HCT116 (cell line): ENCODE results near the gene TOP3B. TPM values are rescaled to one million over a fixed set of nuclear protein-coding genes. Genes with fewer than 3 reads are reported as not detected.

ENCODE experiments used
- ATAC-seq: fragments of 200-7000 bp; cut with Tn5 transposase; 2 replicates; pipeline ENCODE4 v1.9.1; 2020; ENCODE audit warnings: mild to moderate bottlenecking, moderate library complexity
- BruUV-seq: library from RNA; stranded (reverse); fragments of 400-500 nt; replicated peaks from 2 replicates; lab custom pipeline; 2021; lab: Mats Ljungman, UMichigan
- CTCF ChIA-PET: fragments of 300-600 bp; sonication (Branson Sonifier 250); formaldehyde crosslinking; loops from one replicate; lab custom pipeline; 2021; ENCODE audit warnings: antibody characterized with exemption; lab: Charles Lee
- POLR2A ChIA-PET: fragments of 300-600, 350-600 bp; sonication (Branson Sonifier 250); formaldehyde crosslinking; loops from one replicate; lab custom pipeline; 2021; ENCODE audit warnings: antibody characterized with exemption; lab: Charles Lee
- RAD21 ChIA-PET, 2 experiments: fragments of 300-600 bp; sonication (Branson Sonifier 250); formaldehyde crosslinking; loops; one replicate each; lab custom pipeline; 2023; ENCODE audit warnings: low total read pairs in 2 of 2; ENCODE audit not compliant: uncharacterized antibody in 2 of 2, unreplicated experiment in 2 of 2, low non-redundant PET in 1 of 2; lab: Charles Lee
- DNase-seq: peaks from one replicate; pipeline ENCODE4 v3.0.0-alpha.2; 2010; ENCODE audit warnings: low read depth, low spot score
- H2AFZ ChIP-seq: fragments of 200-600 bp; shearing (Covaris generic), sonication (generic); 2 replicates; pipeline ENCODE4 v1.6.1; 2017; ENCODE audit warnings: low read depth, mixed run types, mixed read lengths, antibody characterized with exemption, low read length; ENCODE audit not compliant: poor library complexity, severe bottlenecking
- H3K27ac ChIP-seq: 2 replicates; pipeline ENCODE4 v1.5.1; 2012; ENCODE audit warnings: low read depth, low read length
- H3K27me3 ChIP-seq: fragments of 200-600 bp; sonication (generic); 2 replicates; pipeline ENCODE4 v1.6.1; 2016; ENCODE audit warnings: mixed run types, low read length, mixed read lengths; ENCODE audit not compliant: insufficient read depth
- H3K36me3 ChIP-seq, 2 experiments: fragments of 200-500 bp in 1 of 2; fragments of 200-600 bp in 1 of 2; sonication (Bioruptor generic) in 1 of 2; sonication (generic) in 1 of 2; 2 replicates each; pipeline versions ENCODE4 v1.5.1 to v1.6.1; 2014 to 2016; ENCODE audit warnings: low read length in 2 of 2, inconsistent platforms in 1 of 2, mixed read lengths in 1 of 2, mixed run types in 1 of 2; ENCODE audit not compliant: insufficient read depth in 2 of 2, control insufficient read depth in 1 of 2
- H3K4me1 ChIP-seq, 2 experiments: fragments of 200-600 bp in 1 of 2; sonication (generic) in 1 of 2; 2 replicates each; pipeline versions ENCODE4 v1.5.1 to v1.6.1; 2012 to 2017; ENCODE audit warnings: low read length in 2 of 2, inconsistent platforms in 1 of 2, mild to moderate bottlenecking in 1 of 2, mixed read lengths in 1 of 2, mixed run types in 1 of 2, moderate library complexity in 1 of 2; ENCODE audit not compliant: insufficient read depth in 2 of 2, control insufficient read depth in 1 of 2
- H3K4me2 ChIP-seq: fragments of 200-600 bp; sonication (generic); 2 replicates; pipeline ENCODE4 v1.6.1; 2017; ENCODE audit warnings: mixed run types, low read length, mixed read lengths
- H3K4me3 ChIP-seq, 2 experiments: fragments of 200-600 bp in 1 of 2; sonication (generic) in 1 of 2; replicated peaks in 1 of 2; 2 replicates each; pipeline ENCODE4 v1.5.1; 2011 to 2016; ENCODE audit warnings: low read length in 2 of 2, control low read depth in 1 of 2, low read depth in 1 of 2, mild to moderate bottlenecking in 1 of 2, mixed read lengths in 1 of 2, mixed run types in 1 of 2
- H3K79me2 ChIP-seq: fragments of 200-600 bp; sonication (generic); 2 replicates; pipeline ENCODE4 v1.6.1; 2017; ENCODE audit warnings: mild to moderate bottlenecking, mixed run types, low read length, moderate library complexity, mixed read lengths; ENCODE audit not compliant: insufficient read depth
- H3K9ac ChIP-seq: fragments of 200-600 bp; sonication (generic); 2 replicates; pipeline ENCODE4 v1.6.1; 2016; ENCODE audit warnings: low read length, mixed read lengths
- H3K9me2 ChIP-seq: fragments of 200-600 bp; sonication (generic), shearing (Covaris generic); 2 replicates; pipeline ENCODE4 v1.6.1; 2017; ENCODE audit warnings: mixed run types, mild to moderate bottlenecking, moderate library complexity; ENCODE audit not compliant: insufficient read depth
- H3K9me3 ChIP-seq, 2 experiments: fragments of 200-500 bp in 1 of 2; fragments of 200-600 bp in 1 of 2; sonication (Bioruptor generic) in 1 of 2; sonication (generic) in 1 of 2; 2 replicates each; pipeline ENCODE4 v1.6.1; 2014 to 2017; ENCODE audit warnings: low read length in 2 of 2, mixed read lengths in 2 of 2, inconsistent platforms in 1 of 2, low read depth in 1 of 2, mild to moderate bottlenecking in 1 of 2, mixed run types in 1 of 2, moderate library complexity in 1 of 2; ENCODE audit not compliant: control insufficient read depth in 1 of 2, insufficient read depth in 1 of 2
- H4K20me1 ChIP-seq: fragments of 200-600 bp; sonication (generic), shearing (Covaris generic); 2 replicates; pipeline ENCODE4 v1.6.1; 2017; ENCODE audit warnings: mixed run types, mild to moderate bottlenecking, moderate library complexity; ENCODE audit not compliant: insufficient read depth
- CBX3 ChIP-seq: IDR thresholded peaks from 2 replicates; pipeline ENCODE4 v1.6.1; 2012; ENCODE audit warnings: low read depth
- CEBPB ChIP-seq: IDR thresholded peaks from 2 replicates; pipeline ENCODE4 v1.6.1; 2012; ENCODE audit warnings: low read depth
- EGR1 ChIP-seq: IDR thresholded peaks from 2 replicates; pipeline ENCODE4 v1.6.1; 2012; ENCODE audit warnings: low read depth
- EZH2 ChIP-seq: fragments of 200-600 bp; sonication (generic); IDR thresholded peaks from 2 replicates; pipeline ENCODE4 v1.6.1; 2017; ENCODE audit warnings: antibody characterized with exemption, mixed run types
- FOSL1 ChIP-seq: IDR thresholded peaks from 2 replicates; pipeline ENCODE4 v1.6.1; 2012; ENCODE audit warnings: low read depth
- JUND ChIP-seq: IDR thresholded peaks from 2 replicates; pipeline ENCODE4 v1.6.1; 2012
- POLR2A ChIP-seq: IDR thresholded peaks from 2 replicates; pipeline ENCODE4 v1.7.0; 2011; ENCODE audit warnings: borderline replicate concordance; ENCODE audit not compliant: insufficient read depth, insufficient read length; ENCODE audit errors: extremely low read depth
- RAD21 ChIP-seq: IDR thresholded peaks from 2 replicates; pipeline ENCODE4 v1.6.1; 2012; ENCODE audit warnings: low read depth, mild to moderate bottlenecking
- SIN3A ChIP-seq: IDR thresholded peaks from 2 replicates; pipeline ENCODE4 v1.6.1; 2012; ENCODE audit warnings: low read depth
- SRF ChIP-seq: IDR thresholded peaks from 2 replicates; pipeline ENCODE4 v1.6.1; 2012; ENCODE audit warnings: low read depth
- YY1 ChIP-seq: IDR thresholded peaks from 2 replicates; pipeline ENCODE4 v1.6.1; 2011; ENCODE audit warnings: low read length, low read depth, moderate library complexity, mild to moderate bottlenecking; ENCODE audit not compliant: insufficient replicate concordance; ENCODE audit errors: extremely low read depth
- ZNF274 ChIP-seq: fragments of 200-500 bp; sonication (Bioruptor generic); IDR thresholded peaks from 2 replicates; pipeline ENCODE4 v1.6.1; 2014; ENCODE audit warnings: mild to moderate bottlenecking, low read depth, low read length, inconsistent platforms
- intact Hi-C: fragments of 100-400 bp; cut with micrococcal nuclease; formaldehyde crosslinking; loops from 2 replicates; pipeline ENCODE4 v1.10.0; 2022
- total RNA-seq: library from RNA; stranded (reverse); gene quantifications from one replicate; pipeline ENCODE4 v1.2.1, GENCODE V29; 2021; ENCODE audit not compliant: unreplicated experiment
- TF ChIP-seq, protein P1 (sequence below): IDR thresholded peaks from 2 replicates; pipeline ENCODE4 v1.6.1; 2012
- TF ChIP-seq, protein P2 (sequence below): IDR thresholded peaks from 2 replicates; pipeline ENCODE4 v1.6.1; 2012; ENCODE audit warnings: low read depth
- TF ChIP-seq, protein P3 (sequence below): IDR thresholded peaks from 2 replicates; pipeline ENCODE4 v1.6.1; 2011; ENCODE audit warnings: mild to moderate bottlenecking, low read length, moderate library complexity; ENCODE audit not compliant: insufficient replicate concordance; ENCODE audit errors: extremely low read depth

TOP3B gene
- total RNA-seq, 1 experiment from 2014 or later = 50.1 TPM

DNA sequence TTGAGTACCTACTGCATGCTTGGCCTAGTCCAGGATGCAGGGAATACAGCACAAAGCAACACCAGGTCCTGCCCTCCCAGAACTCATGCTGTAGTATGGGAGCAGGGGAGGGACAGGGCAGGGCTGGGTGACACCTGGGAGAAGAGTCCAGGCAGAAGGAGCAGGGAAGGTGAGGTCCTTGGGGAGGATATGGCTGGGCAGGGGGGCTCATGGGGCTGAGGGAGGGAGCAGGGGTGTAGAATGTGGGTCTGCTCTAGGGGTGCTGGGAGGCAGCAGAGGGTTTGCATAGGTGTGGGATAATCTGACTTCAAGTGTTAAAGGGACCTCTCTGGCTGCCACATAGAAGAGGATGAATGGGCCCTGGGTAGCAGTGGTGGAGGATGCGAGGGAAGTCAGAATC, 4.8 kb downstream of the TOP3B start:
- no peak overlapping the region for H3K4me2 ChIP-seq
- POLR2A ChIA-PET = no interaction called here
- H3K9ac ChIP-seq = no peak overlapping the region
- no peaks in the 10 kb centered on the region for H4K20me1 ChIP-seq
- H3K79me2 ChIP-seq = peaks cover 52% of the 10 kb centered on the region
- BruUV-seq = no TSS peak
- RAD21 ChIA-PET = no interaction called here
- DNase-seq = no peak
- H3K9me3 ChIP-seq = no peaks in the 10 kb centered on the region
- peaks cover 6 to 10% of the 10 kb centered on the region in 2 experiments; a peak in 3 of 4 replicates for H3K4me1 ChIP-seq
- H3K9me2 ChIP-seq = no peaks in the 10 kb centered on the region
- H3K4me3 ChIP-seq = no peak overlapping the region
- H3K27ac ChIP-seq = no peak overlapping the region
- ATAC-seq = no peak
- intact Hi-C loops = no loop called here
- no peaks in the 10 kb centered on the region for H3K27me3 ChIP-seq
- peaks cover 7 to 18% of the 10 kb centered on the region in 2 experiments; a peak in 3 of 4 replicates for H3K36me3 ChIP-seq
- CTCF ChIA-PET = no interaction called here
- no peak overlapping the region for H2AFZ ChIP-seq
- no peak for TF ChIP-seq EZH2
- no peak for TF ChIP-seq RAD21
- TF ChIP-seq JUND = no peak
- TF ChIP-seq, protein P1, sequence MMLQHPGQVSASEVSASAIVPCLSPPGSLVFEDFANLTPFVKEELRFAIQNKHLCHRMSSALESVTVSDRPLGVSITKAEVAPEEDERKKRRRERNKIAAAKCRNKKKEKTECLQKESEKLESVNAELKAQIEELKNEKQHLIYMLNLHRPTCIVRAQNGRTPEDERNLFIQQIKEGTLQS = no peak
- no peak for TF ChIP-seq EGR1
- TF ChIP-seq, protein P2, sequence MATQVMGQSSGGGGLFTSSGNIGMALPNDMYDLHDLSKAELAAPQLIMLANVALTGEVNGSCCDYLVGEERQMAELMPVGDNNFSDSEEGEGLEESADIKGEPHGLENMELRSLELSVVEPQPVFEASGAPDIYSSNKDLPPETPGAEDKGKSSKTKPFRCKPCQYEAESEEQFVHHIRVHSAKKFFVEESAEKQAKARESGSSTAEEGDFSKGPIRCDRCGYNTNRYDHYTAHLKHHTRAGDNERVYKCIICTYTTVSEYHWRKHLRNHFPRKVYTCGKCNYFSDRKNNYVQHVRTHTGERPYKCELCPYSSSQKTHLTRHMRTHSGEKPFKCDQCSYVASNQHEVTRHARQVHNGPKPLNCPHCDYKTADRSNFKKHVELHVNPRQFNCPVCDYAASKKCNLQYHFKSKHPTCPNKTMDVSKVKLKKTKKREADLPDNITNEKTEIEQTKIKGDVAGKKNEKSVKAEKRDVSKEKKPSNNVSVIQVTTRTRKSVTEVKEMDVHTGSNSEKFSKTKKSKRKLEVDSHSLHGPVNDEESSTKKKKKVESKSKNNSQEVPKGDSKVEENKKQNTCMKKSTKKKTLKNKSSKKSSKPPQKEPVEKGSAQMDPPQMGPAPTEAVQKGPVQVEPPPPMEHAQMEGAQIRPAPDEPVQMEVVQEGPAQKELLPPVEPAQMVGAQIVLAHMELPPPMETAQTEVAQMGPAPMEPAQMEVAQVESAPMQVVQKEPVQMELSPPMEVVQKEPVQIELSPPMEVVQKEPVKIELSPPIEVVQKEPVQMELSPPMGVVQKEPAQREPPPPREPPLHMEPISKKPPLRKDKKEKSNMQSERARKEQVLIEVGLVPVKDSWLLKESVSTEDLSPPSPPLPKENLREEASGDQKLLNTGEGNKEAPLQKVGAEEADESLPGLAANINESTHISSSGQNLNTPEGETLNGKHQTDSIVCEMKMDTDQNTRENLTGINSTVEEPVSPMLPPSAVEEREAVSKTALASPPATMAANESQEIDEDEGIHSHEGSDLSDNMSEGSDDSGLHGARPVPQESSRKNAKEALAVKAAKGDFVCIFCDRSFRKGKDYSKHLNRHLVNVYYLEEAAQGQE = no peak
- no peak for TF ChIP-seq SIN3A
- TF ChIP-seq CBX3 = no peak
- TF ChIP-seq FOSL1 = no peak
- no peak for TF ChIP-seq CEBPB
- TF ChIP-seq POLR2A = no peak
- TF ChIP-seq SRF = no peak
- no peak for TF ChIP-seq YY1
- TF ChIP-seq, protein P3, sequence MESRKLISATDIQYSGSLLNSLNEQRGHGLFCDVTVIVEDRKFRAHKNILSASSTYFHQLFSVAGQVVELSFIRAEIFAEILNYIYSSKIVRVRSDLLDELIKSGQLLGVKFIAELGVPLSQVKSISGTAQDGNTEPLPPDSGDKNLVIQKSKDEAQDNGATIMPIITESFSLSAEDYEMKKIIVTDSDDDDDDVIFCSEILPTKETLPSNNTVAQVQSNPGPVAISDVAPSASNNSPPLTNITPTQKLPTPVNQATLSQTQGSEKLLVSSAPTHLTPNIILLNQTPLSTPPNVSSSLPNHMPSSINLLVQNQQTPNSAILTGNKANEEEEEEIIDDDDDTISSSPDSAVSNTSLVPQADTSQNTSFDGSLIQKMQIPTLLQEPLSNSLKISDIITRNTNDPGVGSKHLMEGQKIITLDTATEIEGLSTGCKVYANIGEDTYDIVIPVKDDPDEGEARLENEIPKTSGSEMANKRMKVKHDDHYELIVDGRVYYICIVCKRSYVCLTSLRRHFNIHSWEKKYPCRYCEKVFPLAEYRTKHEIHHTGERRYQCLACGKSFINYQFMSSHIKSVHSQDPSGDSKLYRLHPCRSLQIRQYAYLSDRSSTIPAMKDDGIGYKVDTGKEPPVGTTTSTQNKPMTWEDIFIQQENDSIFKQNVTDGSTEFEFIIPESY = no peak
- TF ChIP-seq ZNF274 = no peak
- TF ChIP-seq, all 23 proteins: peak for 0
